Mammary epithelial cell (primary cell): ENCODE data around the gene FBXL12.

Source experiments
- CTCF ChIP-seq, 2 donors: IDR thresholded peaks in 1 of 2; conservative IDR thresholded peaks in 1 of 2; 2 replicates each; pipeline ENCODE4 v1.5.1; 2011 to 2012; ENCODE audit warnings: inconsistent platforms in 2 of 2, low read length in 2 of 2, mild to moderate bottlenecking in 2 of 2, control low read depth in 1 of 2, low read depth in 1 of 2; ENCODE audit not compliant: insufficient read depth in 1 of 2; ENCODE audit errors: extremely low read depth in 1 of 2
- EZH2 ChIP-seq: IDR thresholded peaks from 2 replicates; pipeline ENCODE4 v1.6.1; 2012; ENCODE audit warnings: low read length, inconsistent platforms, borderline replicate concordance

DNA sequence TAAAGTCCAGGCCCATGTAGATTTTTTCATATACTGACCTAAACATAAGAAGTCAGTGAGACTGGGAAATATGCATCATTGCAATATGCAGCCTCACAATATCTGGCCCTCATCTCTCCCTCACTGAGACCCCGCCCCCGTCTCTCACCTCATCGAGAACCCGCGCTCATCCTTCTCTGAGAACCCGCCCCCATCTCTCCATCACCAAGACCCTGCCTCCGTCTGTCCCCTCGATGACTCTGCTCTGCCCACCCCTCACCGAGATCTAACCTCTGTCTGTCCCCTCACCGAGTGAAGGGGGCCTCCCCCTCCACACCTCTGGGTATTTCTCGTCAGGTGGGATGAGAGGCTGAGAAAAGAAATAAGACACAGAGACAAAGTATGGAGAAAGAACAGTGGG is 29.8 kb downstream of the FBXL12 start:
- TF ChIP-seq CTCF (conservative IDR thresholded peaks at IDR 0.05 in 1 of 2, IDR thresholded peaks at IDR 0.05 in 1 of 2; ENCODE audit: extremely low read depth in 1 of 2, insufficient read depth in 1 of 2, low read depth in 1 of 2, low read length in 2 of 2) = no peak
- no peak for TF ChIP-seq EZH2
